GM12874 (cell line): ENCODE data around the gene AP4S1.

ENCODE experiments used
- TF ChIP-seq, protein P1 (sequence below): IDR thresholded peaks from 2 replicates; pipeline ENCODE4 v1.5.1; 2011; ENCODE audit warnings: low read depth, mild to moderate bottlenecking, control low read depth, low read length, moderate library complexity; ENCODE audit not compliant: insufficient read depth

AP4S1 gene

DNA sequence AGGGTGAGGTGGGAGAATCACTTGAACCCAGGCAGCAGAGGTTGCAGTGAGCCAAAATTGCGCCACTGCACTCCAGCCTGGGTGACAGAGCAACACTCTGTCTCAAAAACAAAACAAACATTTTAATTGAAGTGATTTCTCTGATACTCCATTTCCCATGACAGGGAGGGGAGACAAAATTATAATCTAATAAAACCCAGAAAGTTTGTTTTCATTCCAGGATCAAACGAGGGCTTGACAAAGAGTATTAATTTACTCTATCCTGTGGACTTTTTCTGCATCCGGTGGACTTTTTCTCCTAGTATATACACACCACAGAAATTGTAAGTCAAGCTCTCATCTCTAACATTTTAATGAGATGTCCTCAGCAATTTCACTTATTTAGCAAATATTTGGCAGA, 14.5 kb upstream of the AP4S1 start:
- TF ChIP-seq, protein P1, sequence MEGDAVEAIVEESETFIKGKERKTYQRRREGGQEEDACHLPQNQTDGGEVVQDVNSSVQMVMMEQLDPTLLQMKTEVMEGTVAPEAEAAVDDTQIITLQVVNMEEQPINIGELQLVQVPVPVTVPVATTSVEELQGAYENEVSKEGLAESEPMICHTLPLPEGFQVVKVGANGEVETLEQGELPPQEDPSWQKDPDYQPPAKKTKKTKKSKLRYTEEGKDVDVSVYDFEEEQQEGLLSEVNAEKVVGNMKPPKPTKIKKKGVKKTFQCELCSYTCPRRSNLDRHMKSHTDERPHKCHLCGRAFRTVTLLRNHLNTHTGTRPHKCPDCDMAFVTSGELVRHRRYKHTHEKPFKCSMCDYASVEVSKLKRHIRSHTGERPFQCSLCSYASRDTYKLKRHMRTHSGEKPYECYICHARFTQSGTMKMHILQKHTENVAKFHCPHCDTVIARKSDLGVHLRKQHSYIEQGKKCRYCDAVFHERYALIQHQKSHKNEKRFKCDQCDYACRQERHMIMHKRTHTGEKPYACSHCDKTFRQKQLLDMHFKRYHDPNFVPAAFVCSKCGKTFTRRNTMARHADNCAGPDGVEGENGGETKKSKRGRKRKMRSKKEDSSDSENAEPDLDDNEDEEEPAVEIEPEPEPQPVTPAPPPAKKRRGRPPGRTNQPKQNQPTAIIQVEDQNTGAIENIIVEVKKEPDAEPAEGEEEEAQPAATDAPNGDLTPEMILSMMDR: no peak

DNA sequence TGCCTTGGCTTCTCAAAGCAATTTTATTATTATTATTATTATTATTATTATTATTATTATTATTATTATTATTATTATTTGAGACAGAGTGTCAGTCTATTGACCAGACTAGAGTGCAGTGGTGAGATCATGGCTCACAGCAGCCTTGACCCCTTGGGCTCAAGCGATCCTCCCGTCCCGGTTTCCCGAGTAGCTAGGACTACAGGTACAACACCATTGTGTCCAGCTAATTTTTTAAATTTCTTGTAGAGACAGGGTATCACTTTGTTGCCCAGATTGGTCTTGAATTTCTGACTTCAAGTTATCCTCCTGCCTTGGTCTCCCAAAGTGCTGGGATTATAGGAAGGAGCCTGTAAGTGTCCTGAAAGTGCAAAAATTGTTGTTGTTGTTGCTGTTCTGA, 11.6 kb upstream of the AP4S1 start:
- TF ChIP-seq, protein P1: no peak

DNA sequence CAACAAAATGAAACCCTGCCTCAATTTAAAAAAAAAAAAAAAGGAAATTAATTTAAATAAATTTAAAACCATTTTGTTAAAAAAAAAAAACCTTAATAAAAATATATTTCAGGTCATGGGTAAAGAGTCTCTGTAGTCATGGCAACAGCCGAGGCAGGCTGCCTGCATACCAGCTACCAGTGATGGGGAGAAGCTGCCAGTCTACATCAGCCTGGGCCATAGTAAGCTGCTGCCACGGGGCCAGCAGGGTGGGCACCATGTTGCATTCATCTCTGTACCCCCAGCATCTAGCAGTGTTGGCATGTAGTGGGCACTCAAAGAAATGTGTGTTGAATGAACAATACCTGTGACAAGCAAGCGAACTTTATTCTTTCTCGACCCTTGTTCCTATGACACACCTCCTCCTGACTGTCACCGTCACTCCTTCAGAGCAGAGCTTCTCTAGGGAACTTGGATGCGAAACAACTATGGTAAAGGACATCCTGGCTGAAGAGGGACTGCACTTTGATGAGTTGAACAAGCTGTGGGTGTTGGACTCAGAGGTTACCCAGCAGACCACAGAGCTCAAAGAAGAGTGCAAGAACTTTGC, 7.3 kb upstream of the AP4S1 start:
- TF ChIP-seq, protein P1: no peak

DNA sequence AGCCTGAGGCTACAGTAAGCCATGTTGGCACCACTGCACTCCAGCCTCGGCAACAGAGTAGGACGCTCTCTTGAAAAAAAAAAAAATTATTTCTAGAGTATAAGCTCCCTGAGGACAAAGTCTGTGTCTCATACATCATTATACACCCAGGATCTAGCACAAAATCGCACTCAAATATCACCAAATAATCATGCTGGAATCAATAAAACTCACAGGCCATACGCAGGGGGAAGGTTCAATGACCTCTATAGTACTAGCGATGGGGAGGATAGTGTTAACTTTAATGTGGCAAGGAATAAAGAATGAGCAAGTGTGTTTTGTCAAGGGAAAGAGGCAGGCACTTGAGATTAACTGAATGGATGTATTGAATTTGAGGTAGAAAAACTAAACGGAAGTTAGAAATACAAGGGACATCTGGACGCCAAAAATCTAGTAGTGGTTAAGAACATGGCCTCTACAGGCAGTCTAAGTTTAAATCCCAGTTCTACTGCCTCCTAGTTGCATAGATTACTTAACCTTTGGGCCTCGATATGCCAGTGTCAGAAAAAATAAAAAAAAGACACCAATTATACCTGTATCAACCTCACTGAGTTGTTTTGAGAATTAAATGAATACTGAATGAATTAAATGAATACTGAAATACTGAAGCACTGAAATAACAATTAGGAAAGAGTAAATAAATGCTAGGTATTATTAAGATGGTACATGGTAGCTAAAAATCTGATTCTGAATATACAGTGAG, 4.4 kb upstream of the AP4S1 start:
- TF ChIP-seq, protein P1: no peak

DNA sequence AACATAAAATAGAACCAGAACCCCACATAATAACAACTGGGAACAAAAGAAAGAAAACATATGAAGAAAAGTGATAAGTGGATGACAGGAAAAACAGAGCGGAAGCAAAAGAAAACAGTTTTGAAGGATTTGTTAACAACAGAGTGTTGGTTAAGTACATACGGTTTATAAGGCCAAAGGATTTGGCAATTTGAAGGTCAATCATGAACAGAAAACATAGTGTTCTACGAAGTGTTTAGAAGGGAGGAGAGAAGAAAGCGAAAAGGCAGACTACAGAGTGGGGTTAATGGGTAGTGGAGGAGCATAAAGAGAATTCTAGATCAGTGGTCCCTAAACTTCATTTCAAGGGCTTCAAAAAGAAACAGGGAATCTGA, 3.9 kb upstream of the AP4S1 start:
- TF ChIP-seq, protein P1: no peak

DNA sequence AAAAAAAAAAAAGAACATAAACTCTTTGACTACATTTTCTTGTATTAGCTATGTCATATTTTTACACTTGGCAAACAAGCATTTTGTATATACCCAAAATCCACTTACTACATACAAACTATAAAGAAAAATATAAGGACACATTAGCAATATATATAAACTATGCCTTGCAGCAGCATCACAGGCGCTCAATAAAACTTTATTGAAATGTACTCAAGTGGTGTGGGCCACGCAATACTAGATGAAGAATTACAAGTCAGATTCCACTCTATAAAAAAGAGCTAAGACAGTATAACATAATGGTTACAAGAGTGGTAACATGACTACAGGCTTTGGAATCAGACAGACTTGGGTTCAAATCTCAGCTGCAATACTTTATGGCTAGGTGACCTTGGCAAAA, 3.1 kb upstream of the AP4S1 start:
- TF ChIP-seq, protein P1: no peak

DNA sequence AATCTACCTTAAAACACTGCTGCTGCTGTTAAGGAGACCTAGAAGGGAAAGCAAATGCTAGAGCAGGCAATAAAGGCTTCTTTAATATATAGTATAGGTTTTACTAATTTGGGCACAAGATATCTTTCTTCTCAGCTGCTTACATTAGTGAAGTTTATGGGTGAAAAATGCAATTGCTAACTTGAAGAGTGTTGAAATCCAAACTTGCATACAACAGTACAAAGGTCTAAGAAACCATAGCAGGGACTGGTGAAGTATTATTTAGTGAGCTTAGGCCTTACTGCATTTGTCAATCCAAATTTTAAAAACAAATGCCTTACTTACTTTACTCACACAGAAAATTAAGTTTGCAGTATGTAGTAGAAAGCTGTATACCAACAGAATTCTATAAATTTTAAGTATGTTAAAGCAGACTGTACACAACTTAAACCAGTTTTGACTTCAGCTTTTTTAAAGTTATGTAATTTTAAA, 1.4 kb upstream of the AP4S1 start:
- TF ChIP-seq, protein P1: no peak
